B cell (primary cell): ENCODE measurements around the gene MEIOB. TPM values are rescaled to one million over a fixed set of nuclear protein-coding genes. Genes with fewer than 3 reads are reported as not detected.

ENCODE experiments used
- ATAC-seq: fragments of 200-7000 bp; cut with Tn5 transposase; one replicate; pipeline ENCODE4 v1.10.0; 2021; ENCODE audit warnings: low read depth, mild to moderate bottlenecking, moderate number of reproducible peaks, moderate library complexity
- CTCF ChIA-PET: fragments of 350-600 bp; sonication (Branson Sonifier 250); formaldehyde crosslinking; loops from one replicate; lab custom pipeline; 2021; ENCODE audit warnings: antibody characterized with exemption, inconsistent platforms; lab: Charles Lee
- POLR2A ChIA-PET: fragments of 350-600 bp; sonication (Branson Sonifier 250); formaldehyde crosslinking; loops from one replicate; lab custom pipeline; 2021; ENCODE audit warnings: antibody characterized with exemption; lab: Charles Lee
- DNase-seq: peaks from one replicate; pipeline ENCODE4 v3.0.0; 2013
- H2AFZ ChIP-seq: 2 replicates; pipeline ENCODE4 v1.6.1; 2012; ENCODE audit warnings: mild to moderate bottlenecking, low read depth, low read length; ENCODE audit not compliant: insufficient read depth, poor library complexity, severe bottlenecking
- H3K27ac ChIP-seq, 2 donors: 1 replicate in 1 of 2; 2 replicates in 1 of 2; pipeline ENCODE4 v1.5.1; 2012 to 2013; ENCODE audit warnings: low read length in 2 of 2, mild to moderate bottlenecking in 2 of 2, moderate library complexity in 1 of 2
- H3K27me3 ChIP-seq, 4 experiments: fragments of 200-600 bp in 1 of 4; sonication (generic) in 1 of 4; replicated peaks in 1 of 4; 1 replicate in 2 of 4; 2 replicates in 2 of 4; pipeline versions ENCODE4 v1.6.1 to v1.7.0; 2013 to 2016; ENCODE audit warnings: low read length in 3 of 4, mild to moderate bottlenecking in 2 of 4, mixed read lengths in 1 of 4, moderate library complexity in 1 of 4; ENCODE audit not compliant: insufficient read depth in 4 of 4, control insufficient read depth in 3 of 4; ENCODE audit errors: control extremely low read depth in 1 of 4
- H3K36me3 ChIP-seq, 2 experiments: replicated peaks in 1 of 2; 1 replicate in 1 of 2; 2 replicates in 1 of 2; pipeline versions ENCODE4 v1.6.1 to v1.7.1; 2013; ENCODE audit warnings: low read length in 1 of 2; ENCODE audit not compliant: insufficient read depth in 2 of 2, control insufficient read depth in 1 of 2; ENCODE audit errors: control extremely low read depth in 1 of 2, extremely low read depth in 1 of 2
- H3K4me1 ChIP-seq, 2 donors: fragments of 200-600 bp in 1 of 2; sonication (generic) in 1 of 2; 1 replicate in 1 of 2; 2 replicates in 1 of 2; pipeline versions ENCODE4 v1.5.1 to v1.6.1; 2013 to 2017; ENCODE audit warnings: low read length in 2 of 2; ENCODE audit not compliant: control insufficient read depth in 2 of 2, insufficient read depth in 2 of 2
- H3K4me2 ChIP-seq: replicated peaks from 2 replicates; pipeline ENCODE3; 2012; ENCODE audit warnings: mild to moderate bottlenecking, low read depth, low read length; ENCODE audit not compliant: poor library complexity, severe bottlenecking
- H3K4me3 ChIP-seq, 5 experiments: fragments of 200-600 bp in 1 of 5; sonication (generic) in 1 of 5; 1 replicate in 3 of 5; 2 replicates in 2 of 5; pipeline versions ENCODE4 v1.5.1 to v1.7.0; 2011 to 2016; ENCODE audit warnings: low read length in 4 of 5, mild to moderate bottlenecking in 4 of 5, low read depth in 2 of 5, control low read depth in 1 of 5, moderate library complexity in 1 of 5; ENCODE audit not compliant: insufficient read depth in 1 of 5; ENCODE audit errors: control extremely low read depth in 1 of 5, extremely low read depth in 1 of 5
- H3K79me2 ChIP-seq: fragments of 200-600 bp; sonication (generic); one replicate; pipeline ENCODE4 v1.6.0; 2016; ENCODE audit warnings: low read length; ENCODE audit not compliant: control insufficient read depth, insufficient read depth
- H3K9ac ChIP-seq: fragments of 200-600 bp; sonication (generic); 2 replicates; pipeline ENCODE4 v1.6.1; 2017; ENCODE audit warnings: mild to moderate bottlenecking, low read length, moderate library complexity
- H3K9me3 ChIP-seq, 3 donors: one replicate each; pipeline versions ENCODE4 v1.6.1 to v1.7.1; 2013; ENCODE audit warnings: low read length in 2 of 3; ENCODE audit not compliant: control insufficient read depth in 2 of 3, insufficient read depth in 1 of 3; ENCODE audit errors: control extremely low read depth in 1 of 3
- H4K20me1 ChIP-seq: 2 replicates; pipeline ENCODE4 v1.6.0; 2012; ENCODE audit warnings: mild to moderate bottlenecking, low read length; ENCODE audit not compliant: insufficient read depth, control insufficient read depth, poor library complexity, severe bottlenecking
- H3K27ac Mint-ChIP-seq: one replicate; pipeline ENCODE4 v1.8.0; 2021; ENCODE audit warnings: mixed read lengths
- H3K27me3 Mint-ChIP-seq: one replicate; pipeline ENCODE4 v1.8.0; 2021; ENCODE audit warnings: mixed read lengths
- H3K4me1 Mint-ChIP-seq: one replicate; pipeline ENCODE4 v1.8.0; 2021; ENCODE audit warnings: mixed read lengths
- H3K4me3 Mint-ChIP-seq: one replicate; pipeline ENCODE4 v1.8.0; 2021; ENCODE audit warnings: mixed read lengths
- H3K9me3 Mint-ChIP-seq: one replicate; pipeline ENCODE4 v1.8.0; 2022; ENCODE audit warnings: mixed read lengths; ENCODE audit not compliant: insufficient read depth
- CTCF ChIP-seq: fragments of 200-600 bp; IDR thresholded peaks from one replicate; pipeline ENCODE4 v1.8.0; 2022; ENCODE audit warnings: antibody characterized with exemption, mild to moderate bottlenecking
- EZH2 ChIP-seq: IDR thresholded peaks from 2 replicates; pipeline ENCODE4 v1.6.1; 2012; ENCODE audit warnings: borderline replicate concordance, low read depth, mild to moderate bottlenecking, moderate library complexity, low read length; ENCODE audit not compliant: insufficient read depth, poor library complexity, severe bottlenecking
- WGBS: methylation state at CpG from one replicate; pipeline ENCODE4 v1.1.5; 2013; ENCODE audit warnings: missing lambda C conversion rate; ENCODE audit not compliant: insufficient coverage; 5-methylcytosine and 5-hydroxymethylcytosine counted together
- intact Hi-C: fragments of 100-400 bp; cut with micrococcal nuclease; formaldehyde crosslinking; loops from one replicate; pipeline ENCODE4 v1.10.0; 2022
- polyA plus RNA-seq: library from polyadenylated mRNA; depleted of rRNA; stranded (reverse); fragments of >200 nt; gene quantifications from 2 replicates; pipeline ENCODE4 v1.2.3, GENCODE V29; 2012
- total RNA-seq, 2 donors: library from RNA; stranded (reverse); fragments of 120-200 nt in 1 of 2; gene quantifications; 1 replicate in 1 of 2; 2 replicates in 1 of 2; pipeline versions ENCODE4 v1.2.3 to v1.2.4, GENCODE V29; 2013 to 2022

MEIOB gene
- total and polyA plus RNA-seq, 2 donors (not counting 1 experiment from before 2014, with no cell fraction given) = not detected

GRCh38 chr16:1906055-1906845 is 34.3 kb upstream of the MEIOB start:
- POLR2A ChIA-PET = no interaction called here
- Mint-ChIP-seq H3K27ac (no peak overlapping the region), H3K9me3 (no peaks in the 10 kb centered on the region), H3K4me3 (no peak overlapping the region), H3K4me1 (no peaks in the 10 kb centered on the region), H3K27me3 (peaks cover 14% of the 10 kb centered on the region)
- no peaks in the 10 kb centered on the region for H3K79me2 ChIP-seq
- no peak for TF ChIP-seq EZH2
- no peak for TF ChIP-seq CTCF
- no peaks in the 10 kb centered on the region for H4K20me1 ChIP-seq
- H2AFZ ChIP-seq = no peak overlapping the region
- no peak for DNase-seq
- WGBS = 67% methylated on average over 31 of the region's 31 CpGs
- no peak for ATAC-seq
- no peaks in the 10 kb centered on the region for H3K36me3 ChIP-seq
- CTCF ChIA-PET = interaction anchor here (0.9 kb wide), 1 partner anchor 46 kb away, joined by 3 read pairs; no protein-coding TSS in a partner anchor
- H3K4me2 ChIP-seq = no peak overlapping the region
- no peaks in the 10 kb centered on the region for H3K4me1 ChIP-seq
- no peak overlapping the region for H3K27ac ChIP-seq
- intact Hi-C loops = no loop called here
- no peak overlapping the region for H3K9ac ChIP-seq
- peaks cover 0 to 15% (median 1%) of the 10 kb centered on the region in 4 experiments for H3K27me3 ChIP-seq
- peaks cover 0 to under 1% (median 0%) of the 10 kb centered on the region in 3 donors for H3K9me3 ChIP-seq
- H3K4me3 ChIP-seq = no peak overlapping the region
